B cell (primary cell): ENCODE results near the gene RSPH3. TPM values are rescaled to one million over a fixed set of nuclear protein-coding genes. Genes with fewer than 3 reads are reported as not detected.
"Not testable (repeated sequence)": the region's sequence is repeated elsewhere in the genome, so short reads cannot be mapped to it uniquely, and the experiment has no call there.

ENCODE experiments used
- ATAC-seq: fragments of 200-7000 bp; cut with Tn5 transposase; one replicate; pipeline ENCODE4 v1.10.0; 2021; ENCODE audit warnings: low read depth, mild to moderate bottlenecking, moderate number of reproducible peaks, moderate library complexity
- CTCF ChIA-PET: fragments of 350-600 bp; sonication (Branson Sonifier 250); formaldehyde crosslinking; loops from one replicate; lab custom pipeline; 2021; ENCODE audit warnings: antibody characterized with exemption, inconsistent platforms; lab: Charles Lee
- POLR2A ChIA-PET: fragments of 350-600 bp; sonication (Branson Sonifier 250); formaldehyde crosslinking; loops from one replicate; lab custom pipeline; 2021; ENCODE audit warnings: antibody characterized with exemption; lab: Charles Lee
- DNase-seq: peaks from one replicate; pipeline ENCODE4 v3.0.0; 2013
- H2AFZ ChIP-seq: 2 replicates; pipeline ENCODE4 v1.6.1; 2012; ENCODE audit warnings: mild to moderate bottlenecking, low read depth, low read length; ENCODE audit not compliant: insufficient read depth, poor library complexity, severe bottlenecking
- H3K27ac ChIP-seq, 2 donors: 1 replicate in 1 of 2; 2 replicates in 1 of 2; pipeline ENCODE4 v1.5.1; 2012 to 2013; ENCODE audit warnings: low read length in 2 of 2, mild to moderate bottlenecking in 2 of 2, moderate library complexity in 1 of 2
- H3K27me3 ChIP-seq, 4 experiments: fragments of 200-600 bp in 1 of 4; sonication (generic) in 1 of 4; replicated peaks in 1 of 4; 1 replicate in 2 of 4; 2 replicates in 2 of 4; pipeline versions ENCODE4 v1.6.1 to v1.7.0; 2013 to 2016; ENCODE audit warnings: low read length in 3 of 4, mild to moderate bottlenecking in 2 of 4, mixed read lengths in 1 of 4, moderate library complexity in 1 of 4; ENCODE audit not compliant: insufficient read depth in 4 of 4, control insufficient read depth in 3 of 4; ENCODE audit errors: control extremely low read depth in 1 of 4
- H3K36me3 ChIP-seq, 2 experiments: replicated peaks in 1 of 2; 1 replicate in 1 of 2; 2 replicates in 1 of 2; pipeline versions ENCODE4 v1.6.1 to v1.7.1; 2013; ENCODE audit warnings: low read length in 1 of 2; ENCODE audit not compliant: insufficient read depth in 2 of 2, control insufficient read depth in 1 of 2; ENCODE audit errors: control extremely low read depth in 1 of 2, extremely low read depth in 1 of 2
- H3K4me1 ChIP-seq, 2 donors: fragments of 200-600 bp in 1 of 2; sonication (generic) in 1 of 2; 1 replicate in 1 of 2; 2 replicates in 1 of 2; pipeline versions ENCODE4 v1.5.1 to v1.6.1; 2013 to 2017; ENCODE audit warnings: low read length in 2 of 2; ENCODE audit not compliant: control insufficient read depth in 2 of 2, insufficient read depth in 2 of 2
- H3K4me2 ChIP-seq: replicated peaks from 2 replicates; pipeline ENCODE3; 2012; ENCODE audit warnings: mild to moderate bottlenecking, low read depth, low read length; ENCODE audit not compliant: poor library complexity, severe bottlenecking
- H3K4me3 ChIP-seq, 5 experiments: fragments of 200-600 bp in 1 of 5; sonication (generic) in 1 of 5; 1 replicate in 3 of 5; 2 replicates in 2 of 5; pipeline versions ENCODE4 v1.5.1 to v1.7.0; 2011 to 2016; ENCODE audit warnings: low read length in 4 of 5, mild to moderate bottlenecking in 4 of 5, low read depth in 2 of 5, control low read depth in 1 of 5, moderate library complexity in 1 of 5; ENCODE audit not compliant: insufficient read depth in 1 of 5; ENCODE audit errors: control extremely low read depth in 1 of 5, extremely low read depth in 1 of 5
- H3K79me2 ChIP-seq: fragments of 200-600 bp; sonication (generic); one replicate; pipeline ENCODE4 v1.6.0; 2016; ENCODE audit warnings: low read length; ENCODE audit not compliant: control insufficient read depth, insufficient read depth
- H3K9ac ChIP-seq: fragments of 200-600 bp; sonication (generic); 2 replicates; pipeline ENCODE4 v1.6.1; 2017; ENCODE audit warnings: mild to moderate bottlenecking, low read length, moderate library complexity
- H3K9me3 ChIP-seq, 3 donors: one replicate each; pipeline versions ENCODE4 v1.6.1 to v1.7.1; 2013; ENCODE audit warnings: low read length in 2 of 3; ENCODE audit not compliant: control insufficient read depth in 2 of 3, insufficient read depth in 1 of 3; ENCODE audit errors: control extremely low read depth in 1 of 3
- H4K20me1 ChIP-seq: 2 replicates; pipeline ENCODE4 v1.6.0; 2012; ENCODE audit warnings: mild to moderate bottlenecking, low read length; ENCODE audit not compliant: insufficient read depth, control insufficient read depth, poor library complexity, severe bottlenecking
- H3K27ac Mint-ChIP-seq: one replicate; pipeline ENCODE4 v1.8.0; 2021; ENCODE audit warnings: mixed read lengths
- H3K27me3 Mint-ChIP-seq: one replicate; pipeline ENCODE4 v1.8.0; 2021; ENCODE audit warnings: mixed read lengths
- H3K4me1 Mint-ChIP-seq: one replicate; pipeline ENCODE4 v1.8.0; 2021; ENCODE audit warnings: mixed read lengths
- H3K4me3 Mint-ChIP-seq: one replicate; pipeline ENCODE4 v1.8.0; 2021; ENCODE audit warnings: mixed read lengths
- H3K9me3 Mint-ChIP-seq: one replicate; pipeline ENCODE4 v1.8.0; 2022; ENCODE audit warnings: mixed read lengths; ENCODE audit not compliant: insufficient read depth
- CTCF ChIP-seq: fragments of 200-600 bp; IDR thresholded peaks from one replicate; pipeline ENCODE4 v1.8.0; 2022; ENCODE audit warnings: antibody characterized with exemption, mild to moderate bottlenecking
- WGBS: methylation state at CpG from one replicate; pipeline ENCODE4 v1.1.5; 2013; ENCODE audit warnings: missing lambda C conversion rate; ENCODE audit not compliant: insufficient coverage; 5-methylcytosine and 5-hydroxymethylcytosine counted together
- intact Hi-C: fragments of 100-400 bp; cut with micrococcal nuclease; formaldehyde crosslinking; loops from one replicate; pipeline ENCODE4 v1.10.0; 2022
- polyA plus RNA-seq: library from polyadenylated mRNA; depleted of rRNA; stranded (reverse); fragments of >200 nt; gene quantifications from 2 replicates; pipeline ENCODE4 v1.2.3, GENCODE V29; 2012
- total RNA-seq, 2 donors: library from RNA; stranded (reverse); fragments of 120-200 nt in 1 of 2; gene quantifications; 1 replicate in 1 of 2; 2 replicates in 1 of 2; pipeline versions ENCODE4 v1.2.3 to v1.2.4, GENCODE V29; 2013 to 2022

RSPH3 gene
- total and polyA plus RNA-seq, 2 donors (not counting 1 experiment from before 2014, with no cell fraction given) = 0.82 to 3.4 TPM

- no peak overlapping the region for H2AFZ ChIP-seq
- 0% methylated on average over 1 of the region's 8 CpGs for WGBS
- intact Hi-C loops = no loop called here
Measured at GRCh38 chr6:159038914-159039884, 39.2 kb upstream of the RSPH3 start.

GRCh38 chr6:159038318-159038717, 38.3 kb upstream of the RSPH3 start:
- H3K27ac ChIP-seq = peak overlapping the region; percentile 98 to 99
- H3K4me3 ChIP-seq = peak overlapping the region in 2 of 5 experiments; percentile 25 to 51
- H3K36me3 ChIP-seq = peaks cover 14 to 88% of the 10 kb centered on the region in 2 experiments
- ATAC-seq, H3K9ac ChIP-seq, H3K9me3 Mint-ChIP-seq, intact Hi-C loops, H3K4me3 Mint-ChIP-seq, H2AFZ ChIP-seq, DNase-seq, H3K27me3 ChIP-seq, H3K9me3 ChIP-seq, H3K27me3 Mint-ChIP-seq: not testable (repeated sequence)
- peak overlapping the region; percentile 86 for H3K4me2 ChIP-seq
- ChIA-PET CTCF (interaction anchor here (0.7 to 14.6 kb wide), 6 partner anchors 9 to 326 kb away, joined by 3 to 497 read pairs (median 86); no protein-coding TSS in a partner anchor), POLR2A (interaction anchor here (0.6 to 1.0 kb wide), 3 partner anchors 25 to 750 kb away, joined by 5 to 7 read pairs (median 5); no protein-coding TSS in a partner anchor)
- peaks cover 45% of the 10 kb centered on the region for H4K20me1 ChIP-seq
- H3K27ac Mint-ChIP-seq = peak overlapping the region; percentile 83
- peaks cover 53 to 78% of the 10 kb centered on the region in 2 donors for H3K4me1 ChIP-seq
- peaks cover 39% of the 10 kb centered on the region for H3K79me2 ChIP-seq
- 4% methylated on average over 8 of the region's 12 CpGs for WGBS
- H3K4me1 Mint-ChIP-seq = peaks cover 74% of the 10 kb centered on the region

More at GRCh38 chr6:159038914-159039884, 39.2 kb upstream of the RSPH3 start:
- Histone ChIP-seq H3K27me3 (no peaks in the 10 kb centered on the region), H3K4me1 (peaks cover 53 to 74% of the 10 kb centered on the region in 2 donors), H3K4me2 (peak overlapping the region; percentile 86), H3K36me3 (peaks cover 14 to 97% of the 10 kb centered on the region in 2 experiments), H4K20me1 (peaks cover 45% of the 10 kb centered on the region), H3K4me3 (peak overlapping the region; percentile 21 to 51 (median 39)), H3K79me2 (peaks cover 48% of the 10 kb centered on the region), H3K9ac (peak overlapping the region; percentile 94), H3K27ac (peak overlapping the region; percentile 98 to 99), H3K9me3 (no peaks in the 10 kb centered on the region)
- ChIA-PET POLR2A (interaction anchor here (0.5 to 1.6 kb wide), 13 partner anchors 24 to 751 kb away, joined by 3 to 14 read pairs (median 6); no protein-coding TSS in a partner anchor), CTCF (interaction anchor here (0.6 to 14.6 kb wide), 25 partner anchors 8 to 231 kb away, joined by 3 to 497 read pairs (median 3); no protein-coding TSS in a partner anchor)
- TF ChIP-seq CTCF = no peak
- DNase-seq = peak; percentile 84
- H3K27me3 Mint-ChIP-seq = no peaks in the 10 kb centered on the region
- peak overlapping the region; percentile 100 for H3K4me3 Mint-ChIP-seq
- ATAC-seq = peak; percentile 56
- peaks cover 71% of the 10 kb centered on the region for H3K4me1 Mint-ChIP-seq
- H3K9me3 Mint-ChIP-seq = no peaks in the 10 kb centered on the region
- H3K27ac Mint-ChIP-seq = peak overlapping the region; percentile 99
